Activated CD4-positive, alpha-beta T cell treated with anti-CD3 and anti-CD28 coated beads, Interleukin-2, amount 50 U/mL, for 1 hour (primary cell): ENCODE data around the gene TFF1.

Experiments used
- DNase-seq: peaks from one replicate; pipeline ENCODE4 v3.0.0-alpha.2; 2020

TFF1 gene

DNA sequence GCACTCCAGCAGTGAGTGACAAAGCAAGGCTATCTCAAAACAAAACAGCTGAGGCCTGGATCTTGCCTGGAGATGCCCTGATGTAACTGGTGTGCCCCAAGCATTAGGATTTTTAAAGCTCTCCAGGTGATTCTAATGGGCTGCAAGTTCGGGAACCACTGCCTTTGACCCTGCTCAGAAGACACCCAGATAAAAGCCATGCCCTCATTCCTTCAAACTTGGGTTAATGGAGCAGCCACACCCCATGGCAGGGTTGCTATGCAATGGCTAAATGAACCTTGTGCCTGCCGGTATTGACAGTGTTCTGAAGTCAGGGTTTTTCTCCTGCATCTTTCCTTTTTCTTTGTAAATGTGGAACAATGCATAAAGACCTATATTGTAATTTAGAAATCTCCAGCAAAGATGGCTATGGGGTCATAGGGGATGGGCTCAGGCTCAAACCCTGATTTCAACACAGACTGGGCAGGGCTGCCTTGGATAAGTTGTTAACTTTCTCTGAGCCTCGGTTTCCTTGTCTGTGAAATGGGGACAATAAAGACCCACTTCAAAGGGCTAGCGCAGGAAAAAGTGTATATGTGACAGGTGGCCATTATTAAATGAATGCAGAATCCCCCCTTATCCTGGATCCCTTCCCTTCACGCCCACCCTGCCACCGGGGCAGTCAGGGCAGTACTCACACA lies 51.6 kb downstream of the TFF1 start:
- DNase-seq: no peak

DNA sequence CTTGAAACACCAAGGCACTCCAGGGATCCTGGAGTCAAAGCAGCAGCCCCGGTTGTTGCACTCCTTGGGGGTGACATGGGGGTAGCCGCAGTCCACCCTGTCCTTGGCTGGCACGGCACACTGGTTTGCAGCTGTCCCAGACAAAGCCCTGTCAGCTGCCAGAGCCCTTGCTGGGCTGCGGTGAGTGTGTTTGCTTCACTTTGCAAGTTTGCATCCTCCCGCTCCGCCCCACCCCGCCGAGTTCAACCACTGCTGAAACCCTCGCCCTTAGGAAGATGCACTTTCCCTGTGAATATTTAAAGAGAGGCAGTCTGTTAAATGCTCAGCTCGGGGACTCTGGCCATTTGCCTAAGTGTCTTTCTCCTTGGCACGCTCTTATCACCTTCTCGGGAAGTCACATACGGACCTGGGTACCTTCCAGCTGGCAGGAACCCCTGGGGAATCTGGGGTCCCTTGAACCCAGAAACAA lies 52.8 kb downstream of the TFF1 start:
- DNase-seq: no peak

DNA sequence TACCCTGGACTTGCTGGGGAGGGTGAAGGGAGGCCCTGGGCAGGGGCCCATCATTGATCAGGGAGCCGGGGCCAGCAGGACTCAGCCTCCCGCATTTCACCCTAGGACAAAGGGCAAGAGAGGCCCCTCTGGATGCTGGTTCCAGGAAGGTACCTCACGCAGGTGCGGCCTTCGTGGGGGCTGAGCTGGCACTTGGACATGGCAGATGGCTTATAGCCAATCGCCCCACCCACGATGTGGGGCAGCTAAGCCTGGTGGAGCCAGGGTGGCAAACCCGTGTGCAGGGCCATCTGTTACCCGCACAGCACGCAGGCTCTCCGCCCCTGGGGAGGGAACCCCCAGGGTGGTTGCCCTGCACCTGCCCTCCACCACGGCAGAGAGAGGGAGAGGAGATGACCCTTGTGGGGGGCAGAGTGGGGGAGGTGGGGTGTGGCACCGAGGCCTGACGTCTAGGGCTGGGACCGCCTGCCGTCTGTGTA lies 53.7 kb downstream of the TFF1 start:
- DNase-seq: no peak
